IPS-15b (cell line): Measurements from ENCODE around the gene M1AP.

Experiments
- H3K27me3 ChIP-seq: one replicate; pipeline ENCODE4 v1.6.1; 2013; ENCODE audit warnings: low read length; ENCODE audit not compliant: control insufficient read depth, insufficient read depth
- H3K36me3 ChIP-seq: one replicate; pipeline ENCODE4 v1.6.1; 2013; ENCODE audit warnings: low read length; ENCODE audit not compliant: control insufficient read depth, insufficient read depth
- H3K4me1 ChIP-seq: one replicate; pipeline ENCODE4 v1.6.1; 2013; ENCODE audit warnings: mild to moderate bottlenecking, low read length; ENCODE audit not compliant: control insufficient read depth, insufficient read depth
- H3K4me3 ChIP-seq: one replicate; pipeline ENCODE4 v1.5.1; 2013; ENCODE audit warnings: low read depth, low read length
- H3K9ac ChIP-seq: one replicate; pipeline ENCODE4 v1.6.1; 2013; ENCODE audit warnings: low read depth, mild to moderate bottlenecking, low read length
- H3K9me3 ChIP-seq: one replicate; pipeline ENCODE4 v1.6.1; 2013; ENCODE audit warnings: mild to moderate bottlenecking, low read length; ENCODE audit not compliant: control insufficient read depth, insufficient read depth

M1AP gene

GRCh38 chr2:74558284-74559230, 89.6 kb downstream of the M1AP start:
- Histone ChIP-seq H3K9me3 (no peaks in the 10 kb centered on the region), H3K27me3 (peaks cover 70% of the 10 kb centered on the region), H3K36me3 (peaks cover 2% of the 10 kb centered on the region), H3K4me1 (peaks cover 6% of the 10 kb centered on the region), H3K4me3 (no peak overlapping the region), H3K9ac (no peak overlapping the region)

GRCh38 chr2:74556831-74557370, 91.2 kb downstream of the M1AP start:
- Histone ChIP-seq H3K27me3 (peaks cover 77% of the 10 kb centered on the region), H3K4me1 (peaks cover 10% of the 10 kb centered on the region), H3K36me3 (peaks cover 2% of the 10 kb centered on the region), H3K9me3 (no peaks in the 10 kb centered on the region), H3K4me3 (no peak overlapping the region), H3K9ac (no peak overlapping the region)

DNA sequence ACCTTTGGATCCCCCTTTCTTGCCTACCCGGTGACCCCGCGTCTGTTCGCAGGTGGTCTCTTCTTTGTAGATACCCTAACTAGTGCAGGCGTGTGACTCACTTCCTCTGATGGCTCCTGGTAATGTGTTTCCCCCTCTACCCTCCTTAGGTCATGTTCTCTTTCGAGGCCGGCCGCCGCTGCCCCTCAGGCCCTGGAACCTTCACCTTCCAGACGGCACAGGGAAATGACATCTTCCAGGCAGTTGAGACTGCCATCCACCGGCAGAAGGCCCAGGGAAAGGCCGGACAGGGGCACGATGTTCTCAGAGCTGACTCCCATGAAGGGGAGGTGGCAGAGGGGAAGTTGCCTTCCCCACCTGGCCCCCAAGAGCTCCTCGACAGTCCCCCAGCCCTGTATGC, 92.0 kb downstream of the M1AP start:
- H3K27me3 ChIP-seq: peaks cover 77% of the 10 kb centered on the region
- no peak overlapping the region for H3K9ac ChIP-seq
- peaks cover 2% of the 10 kb centered on the region for H3K36me3 ChIP-seq
- peaks cover 10% of the 10 kb centered on the region for H3K4me1 ChIP-seq
- H3K9me3 ChIP-seq: no peaks in the 10 kb centered on the region
- peak overlapping the region; percentile 96 for H3K4me3 ChIP-seq

DNA sequence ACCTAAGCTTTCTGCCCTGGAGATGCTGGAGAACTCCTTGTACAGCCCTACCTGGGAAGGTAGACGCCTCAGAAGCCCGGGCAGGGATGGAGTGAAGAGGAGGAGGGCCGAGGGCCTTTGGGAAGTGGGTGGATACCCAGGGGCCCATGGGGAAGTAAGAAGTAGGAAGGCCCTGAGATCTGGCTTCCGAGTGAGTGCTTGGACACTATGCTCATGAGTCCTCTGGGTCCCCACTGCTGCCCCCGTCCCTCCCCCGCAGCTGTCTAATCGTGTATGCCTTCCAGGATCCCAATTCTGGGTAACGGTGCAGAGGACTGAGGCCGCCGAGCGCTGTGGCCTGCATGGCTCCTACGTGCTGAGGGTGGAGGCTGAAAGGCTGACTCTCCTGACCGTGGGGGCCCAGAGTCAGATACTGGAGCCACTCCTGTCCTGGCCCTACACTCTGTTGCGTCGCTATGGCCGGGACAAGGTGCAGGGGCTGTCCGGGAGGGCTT, 92.5 kb downstream of the M1AP start:
- Histone ChIP-seq H3K9ac (no peak overlapping the region), H3K4me3 (peak overlapping the region; percentile 96), H3K9me3 (no peaks in the 10 kb centered on the region), H3K36me3 (peaks cover 2% of the 10 kb centered on the region), H3K27me3 (peaks cover 79% of the 10 kb centered on the region), H3K4me1 (peaks cover 10% of the 10 kb centered on the region)

GRCh38 chr2:74554820-74555531, 93.2 kb downstream of the M1AP start:
- H3K4me3 ChIP-seq: peak overlapping the region; percentile 96
- peaks cover 8% of the 10 kb centered on the region for H3K4me1 ChIP-seq
- peaks cover 80% of the 10 kb centered on the region for H3K27me3 ChIP-seq
- no peaks in the 10 kb centered on the region for H3K9me3 ChIP-seq
- H3K36me3 ChIP-seq: peaks cover 2% of the 10 kb centered on the region
- H3K9ac ChIP-seq: peak overlapping the region; percentile 60

DNA sequence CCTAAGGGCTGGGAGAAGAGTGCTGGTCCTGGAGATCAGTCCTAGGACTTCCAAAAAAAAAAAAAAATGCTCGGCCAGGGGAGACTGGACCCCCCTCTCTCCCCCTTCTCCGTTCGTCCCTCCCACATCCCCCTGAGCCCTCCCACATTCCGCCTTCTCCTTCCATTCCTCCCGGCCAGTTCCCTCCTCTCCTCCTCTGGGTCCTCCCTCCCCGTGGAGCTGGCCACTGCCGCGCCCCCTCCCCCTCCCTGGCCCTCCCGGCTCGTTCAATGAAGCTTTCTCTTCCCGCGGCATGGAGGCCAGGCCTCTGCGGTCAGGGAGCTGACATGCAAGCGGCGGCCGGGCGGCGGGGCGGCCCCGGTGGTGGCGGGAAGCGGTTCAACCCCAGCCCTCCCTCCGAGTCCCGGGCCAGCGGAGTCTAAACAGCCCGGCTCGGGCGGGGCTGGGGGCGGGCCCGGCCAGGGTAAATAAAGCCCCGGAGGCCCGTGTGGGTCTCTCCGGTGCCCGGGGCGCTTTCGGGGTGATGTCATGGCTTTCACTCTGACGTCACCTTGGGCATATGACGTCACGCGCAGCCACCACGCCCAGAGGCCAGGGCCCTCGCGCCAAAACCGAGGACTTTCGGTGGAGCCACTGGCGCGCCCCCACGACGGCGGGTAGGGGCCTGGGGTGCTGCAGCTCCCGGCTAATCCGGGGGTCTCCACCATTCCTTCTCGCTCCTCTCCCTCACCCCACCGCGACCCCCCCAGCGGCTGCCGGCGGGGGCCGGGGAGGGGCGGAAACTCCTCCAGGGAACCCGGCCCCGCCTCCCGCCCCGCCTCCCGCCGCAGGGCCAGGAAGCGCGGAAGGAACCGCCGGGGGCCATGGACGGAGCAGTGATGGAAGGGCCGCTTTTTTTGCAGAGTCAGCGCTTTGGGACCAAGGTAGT, 94.0 kb downstream of the M1AP start, which contains the start of the genes DOK1 and LOXL3:
DOK1 (plus strand) TSS at position 829 of the 928 bp plus-strand sequence; CDS start at position 864, 35 bp downstream.
LOXL3 (minus strand) TSS at position 51 of the 928 bp plus-strand sequence. CDS start 1,308 bp downstream, outside the sequence.
- peaks cover 84% of the 10 kb centered on the region for H3K27me3 ChIP-seq
- peaks cover 9% of the 10 kb centered on the region for H3K4me1 ChIP-seq
- H3K9ac ChIP-seq: peak within 1 kb of the TSS; percentile 60
- H3K9me3 ChIP-seq: no peaks in the 10 kb centered on the region
- peak within 1 kb of the TSS; percentile 96 for H3K4me3 ChIP-seq
- peaks cover 2% of the 10 kb centered on the region for H3K36me3 ChIP-seq

GRCh38 chr2:74552914-74553811, 95.0 kb downstream of the M1AP start:
- peaks cover 2% of the 10 kb centered on the region for H3K36me3 ChIP-seq
- peak overlapping the region; percentile 54 for H3K9ac ChIP-seq
- peak overlapping the region; percentile 96 for H3K4me3 ChIP-seq
- H3K27me3 ChIP-seq: peaks cover 81% of the 10 kb centered on the region
- peaks cover 9% of the 10 kb centered on the region for H3K4me1 ChIP-seq
- H3K9me3 ChIP-seq: no peaks in the 10 kb centered on the region

DNA sequence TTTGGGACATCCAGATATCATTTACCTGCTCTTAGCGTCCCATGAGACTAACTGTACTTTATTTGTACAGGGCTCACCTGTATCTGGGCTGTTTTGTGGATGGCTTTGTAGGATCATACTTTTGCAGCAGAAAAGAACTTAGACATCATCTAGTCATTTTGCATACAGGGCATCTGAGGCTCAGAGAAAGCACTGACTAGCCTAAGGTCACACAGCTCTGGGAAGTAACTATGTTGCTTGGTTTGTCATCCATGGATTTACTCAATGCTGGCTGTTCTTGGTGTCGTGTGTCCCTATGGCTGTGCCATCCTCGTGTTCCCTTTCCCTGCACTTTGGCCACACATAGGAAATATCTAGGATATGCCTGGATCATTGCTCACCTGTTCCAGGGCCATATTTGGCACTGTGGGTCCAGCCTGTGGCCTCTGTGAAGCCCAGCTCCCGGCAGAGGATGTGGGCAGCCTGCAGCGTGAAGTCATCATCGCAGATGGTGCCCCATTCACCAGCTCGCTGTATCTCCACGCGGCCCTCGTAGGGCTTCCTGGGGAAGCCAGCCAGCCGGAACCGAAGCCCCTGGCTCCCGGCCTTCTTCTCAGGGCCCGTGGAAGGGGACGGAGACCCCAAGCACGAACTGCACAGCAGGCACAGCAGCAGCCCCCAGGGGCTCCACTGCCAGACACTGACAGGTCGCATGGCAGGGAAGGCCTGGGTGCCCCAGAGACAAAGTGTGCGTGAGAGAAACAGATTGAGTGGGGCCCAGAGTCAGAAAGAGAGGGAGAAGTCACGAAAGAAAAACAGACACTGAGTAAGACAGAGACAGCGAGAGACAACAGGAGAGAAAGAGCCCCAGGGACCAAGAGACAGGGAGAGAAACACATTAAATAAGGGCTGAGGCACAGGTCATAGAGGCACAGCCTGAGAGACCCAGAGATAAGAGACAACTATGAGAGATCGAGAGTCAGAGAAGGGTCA, 95.9 kb downstream of the M1AP start:
- peaks cover 12% of the 10 kb centered on the region for H3K4me1 ChIP-seq
- no peaks in the 10 kb centered on the region for H3K9me3 ChIP-seq
- H3K36me3 ChIP-seq: peaks cover 2% of the 10 kb centered on the region
- H3K4me3 ChIP-seq: no peak overlapping the region
- H3K27me3 ChIP-seq: peaks cover 84% of the 10 kb centered on the region
- H3K9ac ChIP-seq: no peak overlapping the region

DNA sequence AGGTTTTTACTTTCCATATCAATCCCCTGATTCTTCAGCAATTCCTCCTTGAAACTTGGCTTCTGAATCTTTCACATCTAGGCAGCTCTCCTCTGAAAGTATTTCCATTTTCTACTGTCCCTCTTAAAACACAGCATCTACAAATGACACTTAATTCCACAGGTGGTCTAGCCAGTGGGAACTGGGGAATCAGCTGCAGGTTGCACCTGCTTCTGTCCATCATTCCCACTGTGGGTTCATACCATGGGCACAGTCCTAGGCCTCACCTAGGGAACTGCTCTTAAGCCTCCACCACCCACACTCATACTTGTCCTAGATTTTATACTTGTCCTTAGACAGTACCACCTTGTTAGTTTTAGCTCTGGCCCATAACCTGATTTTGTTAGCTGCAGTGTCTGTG, 96.6 kb downstream of the M1AP start:
- H3K9ac ChIP-seq: no peak overlapping the region
- H3K27me3 ChIP-seq: peaks cover 80% of the 10 kb centered on the region
- no peaks in the 10 kb centered on the region for H3K9me3 ChIP-seq
- H3K36me3 ChIP-seq: peaks cover 2% of the 10 kb centered on the region
- peaks cover 12% of the 10 kb centered on the region for H3K4me1 ChIP-seq
- peak overlapping the region; percentile 8 for H3K4me3 ChIP-seq
